K562 (cell line): Measurements from ENCODE around the gene KRTAP10-6. TPM values are rescaled to one million over a fixed set of nuclear protein-coding genes. Genes with fewer than 3 reads are reported as not detected.

ENCODE experiments used
- ATAC-seq: fragments of 200-7000 bp; cut with Tn5 transposase; 3 replicates; pipeline ENCODE4 v1.9.1; 2020; ENCODE audit warnings: moderate library complexity
- BruUV-seq: library from RNA; stranded (reverse); fragments of 400-500 nt; replicated peaks from 2 replicates; lab custom pipeline; 2021; lab: Mats Ljungman, UMichigan
- CTCF ChIA-PET: fragments of 300-600 bp; formaldehyde crosslinking; extraction: SDS; loops from one replicate; lab custom pipeline; 2021; ENCODE audit warnings: low intra/inter-chr PET ratio; lab: Yijun Ruan, JAX
- POLR2A ChIA-PET: fragments of 300-600, 350-650 bp; sonication (Branson Sonifier 250); formaldehyde crosslinking; extraction: SDS; loops from one replicate; lab custom pipeline; 2021; ENCODE audit warnings: antibody characterized with exemption, inconsistent platforms; lab: Yijun Ruan, JAX
- DNase-seq, 4 experiments: peaks; one replicate each; pipeline versions ENCODE4 v3.0.0 to v3.0.0-alpha.2; 2011 to 2018; ENCODE audit warnings: low spot score in 3 of 4, mixed read lengths in 3 of 4; ENCODE audit errors: extremely low read depth in 1 of 4
- FAIRE-seq: peaks from 2 replicates; lab custom pipeline; 2011; peaks lifted over from hg19 to GRCh38; lab: Jason Lieb, UNC
- H2AFZ ChIP-seq: 2 replicates; pipeline ENCODE4 v1.6.0; 2011; ENCODE audit warnings: low read depth, low read length, control low read depth, inconsistent platforms
- H3K27ac ChIP-seq: fragments of 200-600 bp; 3 replicates; pipeline ENCODE4 v1.8.0; 2011; ENCODE audit warnings: low read depth, mild to moderate bottlenecking, control low read depth, inconsistent platforms, low read length, moderate library complexity, mixed read lengths; ENCODE audit errors: extremely low read depth
- H3K27me3 ChIP-seq, 2 experiments: fragments of 300-600 bp in 1 of 2; 2 replicates in 1 of 2; 3 replicates in 1 of 2; pipeline versions ENCODE4 v1.6.0 to v1.8.0; 2011; ENCODE audit warnings: inconsistent platforms in 2 of 2, low read length in 2 of 2, mild to moderate bottlenecking in 1 of 2, mixed read lengths in 1 of 2, moderate library complexity in 1 of 2; ENCODE audit not compliant: control insufficient read depth in 2 of 2, insufficient read depth in 2 of 2
- H3K36me3 ChIP-seq: fragments of 300-600 bp; 3 replicates; pipeline ENCODE4 v1.8.0; 2011; ENCODE audit warnings: mild to moderate bottlenecking, low read length, inconsistent platforms; ENCODE audit not compliant: control insufficient read depth, insufficient read depth
- H3K4me1 ChIP-seq, 2 experiments: fragments of 200-600 bp in 1 of 2; replicated peaks in 1 of 2; 2 replicates in 1 of 2; 3 replicates in 1 of 2; pipeline versions ENCODE4 v1.5.1 to v1.8.0; 2011; ENCODE audit warnings: inconsistent platforms in 2 of 2, low read length in 2 of 2, mild to moderate bottlenecking in 1 of 2, mixed read lengths in 1 of 2, moderate library complexity in 1 of 2; ENCODE audit not compliant: control insufficient read depth in 2 of 2, insufficient read depth in 2 of 2
- H3K4me2 ChIP-seq: 2 replicates; pipeline ENCODE4 v1.6.1; 2011; ENCODE audit warnings: low read length, control low read depth, inconsistent platforms, mixed read lengths; ENCODE audit not compliant: insufficient read depth
- H3K4me3 ChIP-seq: fragments of 200-600 bp; sonication (generic), shearing (Covaris generic); 2 replicates; pipeline ENCODE4 v1.5.1; 2016; ENCODE audit warnings: control low read depth, inconsistent platforms
- H3K79me2 ChIP-seq: fragments of 200-600 bp; 3 replicates; pipeline ENCODE4 v1.8.0; 2011; ENCODE audit warnings: low read length, inconsistent platforms; ENCODE audit not compliant: control insufficient read depth, insufficient read depth
- H3K9ac ChIP-seq, 2 experiments: 2 replicates each; pipeline versions ENCODE4 v1.6.0 to v1.6.1; 2011; ENCODE audit warnings: low read depth in 2 of 2, low read length in 2 of 2, control low read depth in 1 of 2, inconsistent platforms in 1 of 2, mild to moderate bottlenecking in 1 of 2, mixed read lengths in 1 of 2; ENCODE audit not compliant: insufficient read depth in 1 of 2
- H3K9me1 ChIP-seq: one replicate; pipeline ENCODE4 v1.6.0; 2011; ENCODE audit warnings: inconsistent platforms, mild to moderate bottlenecking, low read length, moderate library complexity; ENCODE audit not compliant: control insufficient read depth, insufficient read depth
- H3K9me3 ChIP-seq: replicated peaks from 2 replicates; pipeline ENCODE4 v1.5.1; 2011; ENCODE audit warnings: low read depth, low read length, inconsistent platforms; ENCODE audit not compliant: control insufficient read depth, insufficient read depth
- H4K20me1 ChIP-seq: replicated peaks from 2 replicates; pipeline ENCODE4 v1.6.1; 2011; ENCODE audit warnings: low read length, inconsistent platforms, mixed read lengths; ENCODE audit not compliant: control insufficient read depth, insufficient read depth
- BRF1 ChIP-seq: IDR thresholded peaks from 3 replicates; pipeline ENCODE4 v1.6.1; 2011; ENCODE audit warnings: borderline replicate concordance, mild to moderate bottlenecking; ENCODE audit not compliant: insufficient read length; ENCODE audit errors: extremely low read depth
- CTBP1 ChIP-seq: fragments of 450-650 bp; IDR thresholded peaks from 2 replicates; pipeline ENCODE4 v1.6.1; 2016; ENCODE audit warnings: borderline replicate concordance
- DMBX1 ChIP-seq: fragments of 250-450 bp; sonication (Bioruptor Pico); IDR thresholded peaks from 2 replicates; pipeline ENCODE4 v1.8.0; 2022; ENCODE audit warnings: inconsistent platforms, mild to moderate bottlenecking, moderate library complexity, borderline replicate concordance
- IRF9 ChIP-seq: fragments of 450-650 bp; IDR thresholded peaks from 2 replicates; pipeline ENCODE4 v1.6.1; 2016; ENCODE audit warnings: missing biosample characterization, missing genetic modification characterization
- KAT7 ChIP-seq: sonication (generic); formaldehyde crosslinking; IDR thresholded peaks from 2 replicates; pipeline ENCODE4 v1.8.0; 2022; ENCODE audit warnings: missing genetic modification reagents, mild to moderate bottlenecking, borderline replicate concordance
- KLF1 ChIP-seq: fragments of 450-650 bp; IDR thresholded peaks from 2 replicates; pipeline ENCODE4 v1.6.1; 2016; ENCODE audit warnings: missing genetic modification characterization, missing compliant biosample characterization
- NFE2 ChIP-seq: IDR thresholded peaks from 2 replicates; pipeline ENCODE4 v1.6.1; 2014; ENCODE audit warnings: antibody characterized with exemption, low read depth
- NR2F6 ChIP-seq: fragments of 450-650 bp; formaldehyde crosslinking; IDR thresholded peaks from 2 replicates; pipeline ENCODE4 v1.4.0; 2020; ENCODE audit warnings: mild to moderate bottlenecking
- RBM22 ChIP-seq: fragments of 200-400 bp; formaldehyde crosslinking; IDR thresholded peaks from 2 replicates; pipeline ENCODE4 v1.6.1; 2018; ENCODE audit warnings: low read length, low read depth; ENCODE audit not compliant: poor library complexity, severe bottlenecking
- SRSF1 ChIP-seq: fragments of 200-400 bp; formaldehyde crosslinking; IDR thresholded peaks from 2 replicates; pipeline ENCODE4 v1.6.1; 2017; ENCODE audit warnings: mild to moderate bottlenecking, low read depth, low read length, moderate library complexity
- ZBTB5 ChIP-seq: fragments of 450-650 bp; IDR thresholded peaks from 2 replicates; pipeline ENCODE4 v1.6.1; 2017; ENCODE audit warnings: antibody characterized with exemption
- ZEB2 ChIP-seq: fragments of 450-650 bp; IDR thresholded peaks from 2 replicates; pipeline ENCODE4 v1.6.1; 2016
- ZNF165 ChIP-seq: fragments of 250-450 bp; sonication (Bioruptor Pico); IDR thresholded peaks from 2 replicates; pipeline ENCODE4 v1.4.0; 2020; ENCODE audit warnings: borderline replicate concordance
- ZNF175 ChIP-seq: fragments of 200-800 bp; sonication (Bioruptor generic); IDR thresholded peaks from 2 replicates; pipeline ENCODE4 v1.6.1; 2016; ENCODE audit warnings: low read depth, mild to moderate bottlenecking, missing genetic modification characterization, missing compliant biosample characterization
- ZNF609 ChIP-seq: sonication (generic); formaldehyde crosslinking; IDR thresholded peaks from 2 replicates; pipeline ENCODE4 v1.8.1; 2023; ENCODE audit warnings: missing genetic modification reagents, mild to moderate bottlenecking, borderline replicate concordance
- ZNF79 ChIP-seq: fragments of 250-450 bp; sonication (Bioruptor Pico); IDR thresholded peaks from 2 replicates; pipeline ENCODE4 v1.4.0; 2020; ENCODE audit warnings: low read depth, mild to moderate bottlenecking, moderate library complexity
- WGBS: fragments of 100-300 bp; shearing (Covaris generic); methylation state at CpG from one replicate; pipeline ENCODE4 v1.1.6; 2016; ENCODE audit warnings: low coverage, mixed read lengths; ENCODE audit not compliant: insufficient coverage; ENCODE audit errors: missing lambda C conversion rate; 5-methylcytosine and 5-hydroxymethylcytosine counted together
- in situ Hi-C: fragments of 300-500 bp; cut with MboI; formaldehyde crosslinking; loops from 4 replicates; pipeline ENCODE4 v1.15.0; 2018; ENCODE audit warnings: inconsistent platforms, mixed read lengths
- intact Hi-C: fragments of 100-400 bp; cut with micrococcal nuclease; formaldehyde crosslinking; loops from 2 replicates; pipeline ENCODE4 v1.14.2; 2022
- polyA plus RNA-seq, 8 experiments: library from polyadenylated mRNA; depleted of rRNA in 4 of 8; stranded (reverse) in 5 of 8; unstranded in 3 of 8; fragments of >200 nt; fragmentation: Nextera tagmentation in 2 of 8; fragmentation: Illumina TruSeq in 1 of 8; extraction: Ambion mirVana in 2 of 8; extraction: Trizol in 1 of 8; gene quantifications; 2 replicates each; pipeline versions ENCODE4 v1.2.1 to v1.2.3, GENCODE V29; 2011 to 2014; ENCODE audit warnings: inconsistent platforms in 1 of 8, missing spikeins in 1 of 8
- total RNA-seq, 7 experiments: library from RNA; depleted of rRNA in 6 of 7; stranded (reverse); fragments of >200 nt in 6 of 7; fragmentation: Illumina TruSeq in 2 of 7; extraction: Trizol in 2 of 7; gene quantifications; 2 replicates each; pipeline versions ENCODE4 v1.2.1 to v1.2.3, GENCODE V29; 2011 to 2021; ENCODE audit warnings: low replicate concordance in 1 of 7

KRTAP10-6 gene
- total and polyA plus RNA-seq, 9 of the 15 experiments (the other 6 are each of a cell fraction or from before 2014, with no cell fraction given): not detected

- Histone ChIP-seq H3K4me3 (no peak overlapping the region), H4K20me1 (no peaks in the 10 kb centered on the region), H3K36me3 (no peaks in the 10 kb centered on the region), H3K4me2 (no peak overlapping the region), H3K4me1 (peaks cover 0 to 10% of the 10 kb centered on the region in 2 experiments; a peak in 2 of 5 replicates), H3K27me3 (peaks cover 14 to 44% of the 10 kb centered on the region in 2 experiments; a peak in 4 of 5 replicates), H3K9me1 (peaks cover 3% of the 10 kb centered on the region), H3K27ac (no peak overlapping the region), H2AFZ (no peak overlapping the region), H3K9ac (no peak overlapping the region), H3K9me3 (no peaks in the 10 kb centered on the region; the same call in 1 of the 2 replicates), H3K79me2 (no peaks in the 10 kb centered on the region)
- ChIA-PET CTCF (no interaction called here), POLR2A (interaction anchor here (0.6 to 0.8 kb wide), 2 partner anchors 11 to 232 kb away, joined by 3 read pairs; no protein-coding TSS in a partner anchor)
- FAIRE-seq (no peak), DNase-seq (no peak), ATAC-seq (no peak)
- 2% methylated on average over 8 of the region's 8 CpGs for WGBS
- in situ Hi-C loops (no loop called here), intact Hi-C loops (no loop called here)
- BruUV-seq: no TSS peak
- TF ChIP-seq KLF1 (tag) (no peak), ZNF175 (CRISPR knock-in tag) (no peak), RBM22 (no peak), ZBTB5 (no peak), ZNF609 (CRISPR knock-in tag) (no peak), ZEB2 (no peak), IRF9 (no peak), ZNF165 (CRISPR knock-in tag) (no peak), ZNF79 (CRISPR knock-in tag) (no peak), NFE2 (no peak), BRF1 (no peak), DMBX1 (CRISPR knock-in tag) (no peak), CTBP1 (no peak), NR2F6 (CRISPR knock-in tag) (no peak), SRSF1 (no peak), KAT7 (CRISPR knock-in tag) (no peak)
Observed at GRCh38 chr21:44615466-44615865, 23.2 kb upstream of the KRTAP10-6 start.
